HG02623 (cell line): ENCODE data around the gene RASSF9.

Experiments
- ATAC-seq: cut with Tn5 transposase; IDR thresholded peaks from one replicate; pipeline ENCODE4 v1.9.1; 2021; ENCODE audit warnings: moderate library complexity; ENCODE audit not compliant: unreplicated experiment

RASSF9 gene

DNA sequence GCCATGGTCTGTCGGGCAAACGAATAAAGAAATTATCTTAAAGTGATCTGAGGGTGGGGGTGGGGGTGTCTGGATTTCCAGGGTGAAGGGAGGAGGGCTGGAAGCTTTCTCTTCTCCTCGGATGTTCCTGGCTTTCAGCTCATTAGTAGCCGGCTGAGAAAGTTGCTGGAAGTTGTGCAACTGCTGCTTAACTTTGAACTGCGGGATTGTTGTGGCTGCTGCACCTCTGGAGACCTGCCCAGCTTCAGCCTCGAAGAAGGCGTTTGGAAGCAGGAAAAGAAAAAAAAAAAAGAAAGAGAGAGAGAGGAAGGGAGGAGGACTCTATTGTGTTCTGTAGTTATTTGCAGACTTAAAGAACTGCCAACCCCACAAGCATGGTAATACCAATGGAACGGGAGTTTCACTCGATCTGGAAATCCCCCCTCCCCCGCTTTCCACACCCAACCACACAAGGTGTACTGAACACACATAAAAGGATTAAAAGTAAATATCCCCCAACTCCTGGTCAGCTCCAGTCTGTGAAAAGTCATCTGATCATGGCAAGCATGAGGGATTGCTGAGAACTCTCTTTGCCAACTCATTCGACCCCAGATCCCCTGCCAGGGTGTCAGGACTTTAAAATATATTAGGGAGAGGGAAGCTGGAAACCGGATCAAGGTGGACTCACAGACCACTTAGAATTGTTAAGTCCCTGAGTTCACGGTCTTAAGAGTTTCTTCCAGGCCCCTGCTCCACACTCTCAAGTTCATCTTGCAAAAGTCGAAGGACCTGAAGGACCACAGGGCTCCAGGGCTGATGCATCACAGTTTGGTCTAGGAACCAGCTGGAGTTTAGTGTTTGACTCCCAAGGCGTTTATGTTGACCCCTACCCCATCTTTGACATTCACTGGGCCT lies at the start of gene RASSF9:
Gene RASSF9, minus strand, starts transcription at position 213 of the 894 bp plus-strand sequence. Its CDS starts 208 bp downstream, at position 5.
- no peak for ATAC-seq

DNA sequence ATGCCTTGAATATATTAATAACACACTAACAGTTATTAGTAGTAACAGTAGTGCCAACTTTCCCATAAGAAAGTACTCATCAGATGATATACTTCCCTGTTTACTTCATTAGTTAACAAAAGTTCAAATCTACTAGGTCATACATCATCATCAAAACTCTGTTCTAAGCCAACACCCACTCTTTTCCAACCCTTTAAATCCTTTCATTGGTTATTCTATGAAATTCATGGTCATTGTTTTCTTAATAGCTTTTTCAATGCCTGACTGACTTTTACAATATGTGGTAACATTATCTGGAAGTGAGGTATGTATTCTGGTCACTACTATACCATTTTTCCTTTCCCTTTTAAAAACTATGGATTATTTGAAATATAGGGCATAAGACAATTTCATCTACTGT lies 47.6 kb upstream of the RASSF9 start:
- ATAC-seq = no peak

- no peak for ATAC-seq
Measured at GRCh38 chr12:85877459-85877858, 41.2 kb upstream of the RASSF9 start.

DNA sequence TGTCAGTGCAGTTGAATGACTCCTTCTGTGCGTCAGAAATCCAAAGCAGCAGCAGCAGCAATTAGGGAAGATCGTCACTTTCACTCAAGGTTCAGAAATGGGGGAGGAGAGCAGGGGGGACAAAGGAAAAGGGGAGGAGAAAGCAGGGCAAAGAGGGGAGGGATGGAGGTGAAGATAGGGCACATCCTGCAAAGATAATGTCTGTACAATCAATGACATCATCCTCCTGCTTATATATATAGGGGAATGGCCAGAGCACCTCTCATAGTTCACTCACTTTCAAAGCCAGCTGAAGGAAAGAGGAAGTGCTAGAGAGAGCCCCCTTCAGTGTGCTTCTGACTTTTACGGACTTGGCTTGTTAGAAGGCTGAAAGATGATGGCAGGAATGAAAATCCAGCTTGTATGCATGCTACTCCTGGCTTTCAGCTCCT lies 37.8 kb upstream of the RASSF9 start, which contains the start of gene NTS:
Gene NTS, plus strand, starts transcription at position 265 of the 431 bp plus-strand sequence. Its CDS starts 109 bp downstream, at position 374.
- ATAC-seq = peak; percentile 65

DNA sequence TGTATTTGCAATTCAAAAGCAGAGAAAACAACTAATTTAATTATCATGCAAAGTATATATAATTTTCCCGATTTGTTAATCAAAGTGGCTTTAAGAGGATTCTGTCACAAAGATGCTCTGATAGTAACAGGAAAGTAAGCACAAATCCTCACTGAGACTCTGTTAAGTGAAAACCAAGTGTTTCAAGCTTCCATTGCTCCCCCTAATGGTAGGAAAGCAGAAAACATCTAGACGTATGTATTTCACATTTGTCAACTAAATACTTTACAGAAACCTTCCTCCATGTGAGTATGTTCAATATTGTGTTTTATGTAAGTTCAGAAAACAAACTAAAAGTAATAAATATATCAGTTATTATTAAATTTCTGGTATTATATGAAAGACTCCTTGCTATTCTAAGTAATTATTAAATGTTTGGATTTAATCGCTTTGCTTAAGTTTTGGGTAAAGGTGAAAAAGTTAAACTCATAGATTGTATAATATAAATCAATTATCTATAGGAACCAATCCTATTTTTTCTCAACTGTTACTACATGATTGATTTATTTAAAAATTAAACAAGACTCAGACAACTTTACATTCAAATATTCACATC lies 36.4 kb upstream of the RASSF9 start:
- ATAC-seq = peak; percentile 89

GRCh38 chr12:85866986-85867776 lies 31.0 kb upstream of the RASSF9 start:
- peak; percentile 99 for ATAC-seq

GRCh38 chr12:85865890-85866289 lies 29.7 kb upstream of the RASSF9 start:
- no peak for ATAC-seq

DNA sequence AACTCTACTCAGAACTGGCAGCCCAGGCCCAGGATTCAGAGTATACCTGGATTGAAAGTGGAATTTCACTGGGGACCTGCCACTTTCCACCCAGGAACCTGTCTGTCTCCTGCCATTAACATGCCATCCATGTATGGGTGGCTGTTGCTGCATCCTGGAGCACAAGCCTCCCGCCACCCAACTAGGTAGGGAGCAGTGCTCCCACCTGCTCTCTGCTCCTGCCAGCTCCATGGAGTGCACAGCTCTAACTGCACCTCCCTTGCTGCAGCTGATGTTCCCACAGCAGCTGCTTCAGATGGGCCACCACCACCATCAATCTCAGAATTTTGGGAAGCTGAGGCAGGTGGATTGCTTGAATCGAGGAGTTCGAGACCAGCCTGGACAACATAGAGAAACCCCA lies 20.8 kb upstream of the RASSF9 start:
- ATAC-seq = no peak

DNA sequence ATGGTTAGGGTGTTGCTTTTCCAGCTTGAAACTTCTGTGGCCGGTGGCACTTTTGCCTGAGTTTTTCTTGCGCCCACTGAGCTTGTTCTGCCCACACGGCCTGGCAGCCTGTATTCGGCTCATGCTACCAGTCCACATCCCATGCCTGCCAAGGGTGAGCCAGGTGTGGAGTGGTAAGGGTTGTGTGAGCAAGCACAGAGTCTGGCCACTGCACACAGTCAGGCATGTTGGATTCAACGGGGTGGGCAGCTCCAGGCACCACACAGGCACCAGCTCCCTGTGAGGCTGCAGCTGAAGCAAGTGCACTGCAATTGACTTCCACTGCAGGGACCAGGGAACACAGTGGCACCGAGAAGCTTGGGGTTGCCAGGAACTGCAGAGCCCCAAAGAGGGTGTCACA lies 19.1 kb upstream of the RASSF9 start:
- no peak for ATAC-seq

- no peak for ATAC-seq
Measured at GRCh38 chr12:85849344-85849743, 13.1 kb upstream of the RASSF9 start.

GRCh38 chr12:85843606-85844310 lies 7.5 kb upstream of the RASSF9 start:
- ATAC-seq = no peak

DNA sequence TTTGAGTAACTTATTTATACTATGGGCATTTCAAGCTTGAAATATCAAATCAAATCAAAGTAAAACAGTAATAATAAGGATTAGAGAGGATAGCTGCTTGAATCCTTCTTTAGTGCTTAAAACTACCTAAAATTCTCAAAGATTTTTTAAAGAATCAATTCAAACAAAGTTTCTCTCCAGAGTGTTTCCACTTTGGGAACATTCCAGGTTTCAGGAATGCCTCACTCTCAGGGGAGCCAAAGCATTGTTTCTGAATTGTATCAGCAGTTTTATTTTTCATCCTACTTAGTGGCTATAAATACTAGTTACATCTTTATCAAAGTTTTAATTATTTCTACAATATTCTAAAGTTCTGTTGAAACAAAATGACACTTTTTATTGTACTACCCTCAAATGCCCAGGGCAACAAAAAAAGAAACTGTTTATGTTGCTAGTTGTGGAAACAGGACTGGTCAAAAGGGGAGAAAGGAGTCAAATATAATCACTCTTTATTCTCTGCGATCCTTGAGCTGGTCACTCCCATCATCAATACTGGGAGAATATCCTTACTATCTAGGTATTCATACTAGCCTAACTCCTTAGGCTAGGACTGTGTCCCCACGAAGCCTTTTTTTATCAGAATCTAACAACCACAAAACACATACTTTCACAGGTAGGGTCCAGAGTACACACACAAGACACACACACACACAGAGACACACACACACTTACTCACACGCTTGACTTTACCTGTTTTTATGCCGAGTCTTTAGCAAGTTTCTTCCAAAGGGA lies 598 bp downstream of the RASSF9 start:
- no peak for ATAC-seq

GRCh38 chr12:85834378-85834777 lies 1.8 kb downstream of the RASSF9 start:
- no peak for ATAC-seq

DNA sequence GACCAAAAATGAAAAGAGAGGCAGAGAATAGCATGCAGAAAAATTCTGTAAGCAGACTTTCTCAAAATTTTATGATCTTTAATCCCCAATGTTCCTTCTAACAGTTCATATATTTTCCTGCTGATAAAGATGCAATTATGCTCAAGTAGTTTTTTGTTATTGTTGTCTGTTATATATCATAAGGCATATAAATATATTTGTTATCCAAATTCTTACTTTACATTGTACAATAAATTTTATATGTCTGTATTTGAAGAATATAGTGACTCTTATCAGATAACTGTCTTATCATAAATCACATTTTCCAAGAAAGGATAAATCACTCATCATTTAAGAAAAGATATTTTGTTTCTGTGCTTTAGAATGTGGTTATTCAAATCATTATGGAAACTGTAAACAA lies 2.6 kb downstream of the RASSF9 start:
- ATAC-seq = no peak

- no peak for ATAC-seq
Measured at GRCh38 chr12:85831327-85831990, 4.8 kb downstream of the RASSF9 start.

- no peak for ATAC-seq
Measured at GRCh38 chr12:85829391-85829790, 6.8 kb downstream of the RASSF9 start.

DNA sequence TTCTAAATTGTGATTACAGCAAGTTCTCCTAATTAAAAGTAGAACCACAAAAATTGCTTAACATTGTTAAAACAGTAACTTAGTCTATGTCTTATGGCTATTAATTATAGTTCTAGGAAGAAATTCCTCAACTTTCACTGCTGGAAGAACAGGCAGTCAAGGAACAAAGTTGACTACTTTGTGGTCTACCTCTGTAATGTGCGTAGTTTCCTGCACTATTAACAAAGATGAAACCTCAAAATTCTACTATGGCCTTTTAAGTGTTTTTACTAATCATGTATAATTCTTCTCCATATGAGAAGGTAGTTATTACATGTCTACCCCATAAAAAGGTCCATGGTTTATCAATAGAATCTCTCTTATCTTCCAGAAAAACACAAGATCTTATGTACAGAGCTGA lies 7.6 kb downstream of the RASSF9 start:
- no peak for ATAC-seq

DNA sequence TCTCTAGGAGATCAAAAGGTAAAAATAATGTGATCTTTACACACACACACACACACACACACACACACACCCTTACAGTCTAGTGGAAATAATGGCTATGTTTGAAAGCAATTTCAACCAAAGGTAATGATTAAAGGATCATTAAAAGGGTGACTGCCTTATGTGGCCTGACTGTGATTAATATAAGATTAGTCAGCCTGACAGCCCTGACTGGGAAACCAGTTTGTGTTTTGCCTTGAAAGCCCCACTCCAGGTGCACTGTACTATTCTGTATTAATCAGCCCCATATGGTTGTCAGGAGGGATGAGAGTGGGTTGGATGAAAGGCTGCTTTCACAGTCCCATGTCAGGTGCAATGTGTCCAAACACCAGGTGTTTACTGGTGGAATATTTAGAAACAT lies 10.5 kb downstream of the RASSF9 start:
- ATAC-seq = no peak

DNA sequence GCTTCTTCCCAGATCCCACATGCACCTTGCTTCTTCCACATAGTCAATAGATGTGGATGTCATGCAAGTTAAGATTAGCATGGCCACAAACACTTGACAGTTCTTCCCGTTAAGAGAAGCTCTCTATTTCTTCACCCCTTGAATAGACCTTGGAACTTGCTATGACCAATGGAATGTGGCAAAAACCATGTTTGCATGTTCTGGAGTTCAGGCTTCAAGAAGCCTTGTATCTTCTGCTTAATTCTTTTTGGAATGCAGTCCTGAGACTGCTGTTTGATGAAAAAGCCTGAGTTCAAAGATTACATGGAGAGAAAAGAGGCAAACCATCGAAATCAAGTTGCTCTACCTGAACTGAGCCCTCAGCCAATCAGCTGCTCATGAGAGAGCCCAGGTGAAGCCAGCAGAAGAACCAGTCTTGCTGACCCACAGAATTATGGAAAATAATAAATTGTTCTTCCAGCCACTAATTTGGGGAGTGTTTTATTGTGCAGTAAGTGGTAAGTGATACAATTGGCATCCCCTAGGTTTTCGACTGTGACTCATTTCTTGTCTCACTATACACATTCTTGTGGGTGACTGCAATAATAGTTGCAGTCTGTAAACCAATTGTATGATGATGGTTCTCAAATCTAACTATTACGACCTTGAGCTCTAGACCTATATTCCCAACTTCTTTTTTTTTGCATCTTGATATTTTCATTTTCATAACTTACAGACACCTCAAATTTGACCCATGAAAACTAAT lies 12.6 kb downstream of the RASSF9 start:
- ATAC-seq = no peak
